Retinal pigment epithelial cell (primary cell): Measurements from ENCODE around the gene TANGO6.

Experiments
- DNase-seq: peaks from one replicate; pipeline ENCODE4 v3.0.0-alpha.2; 2010; ENCODE audit warnings: low read depth
- H3K4me3 ChIP-seq: 2 replicates; pipeline ENCODE4 v1.5.1; 2011; ENCODE audit warnings: mild to moderate bottlenecking, low read length, control low read depth, moderate library complexity
- CTCF ChIP-seq: conservative IDR thresholded peaks from 2 replicates; pipeline ENCODE4 v1.5.1; 2011; ENCODE audit warnings: low read depth, low read length, control low read depth, inconsistent platforms

The TANGO6 gene

GRCh38 chr16:68943961-68944360 lies 100.6 kb downstream of the TANGO6 start:
- no peak for TF ChIP-seq CTCF
- no peak for DNase-seq
- no peak overlapping the region for H3K4me3 ChIP-seq

GRCh38 chr16:68948230-68948910 lies 105.0 kb downstream of the TANGO6 start:
- TF ChIP-seq CTCF, result no peak
- H3K4me3 ChIP-seq, result no peak overlapping the region
- DNase-seq, result no peak

- DNase-seq, result peak; percentile 10
- no peak for TF ChIP-seq CTCF
- no peak overlapping the region for H3K4me3 ChIP-seq
Measured at GRCh38 chr16:68951991-68952877, 108.9 kb downstream of the TANGO6 start.

- no peak for TF ChIP-seq CTCF
- DNase-seq, result no peak
- H3K4me3 ChIP-seq, result no peak overlapping the region
Measured at GRCh38 chr16:68954911-68955635, 111.7 kb downstream of the TANGO6 start.

- H3K4me3 ChIP-seq, result no peak overlapping the region
- DNase-seq, result no peak
- no peak for TF ChIP-seq CTCF
Measured at GRCh38 chr16:68960910-68961309, 117.6 kb downstream of the TANGO6 start.

GRCh38 chr16:68961778-68962402 lies 118.6 kb downstream of the TANGO6 start:
- no peak for TF ChIP-seq CTCF
- DNase-seq, result no peak
- no peak overlapping the region for H3K4me3 ChIP-seq
